ENCODE data around the gene MRPS24.

DNA sequence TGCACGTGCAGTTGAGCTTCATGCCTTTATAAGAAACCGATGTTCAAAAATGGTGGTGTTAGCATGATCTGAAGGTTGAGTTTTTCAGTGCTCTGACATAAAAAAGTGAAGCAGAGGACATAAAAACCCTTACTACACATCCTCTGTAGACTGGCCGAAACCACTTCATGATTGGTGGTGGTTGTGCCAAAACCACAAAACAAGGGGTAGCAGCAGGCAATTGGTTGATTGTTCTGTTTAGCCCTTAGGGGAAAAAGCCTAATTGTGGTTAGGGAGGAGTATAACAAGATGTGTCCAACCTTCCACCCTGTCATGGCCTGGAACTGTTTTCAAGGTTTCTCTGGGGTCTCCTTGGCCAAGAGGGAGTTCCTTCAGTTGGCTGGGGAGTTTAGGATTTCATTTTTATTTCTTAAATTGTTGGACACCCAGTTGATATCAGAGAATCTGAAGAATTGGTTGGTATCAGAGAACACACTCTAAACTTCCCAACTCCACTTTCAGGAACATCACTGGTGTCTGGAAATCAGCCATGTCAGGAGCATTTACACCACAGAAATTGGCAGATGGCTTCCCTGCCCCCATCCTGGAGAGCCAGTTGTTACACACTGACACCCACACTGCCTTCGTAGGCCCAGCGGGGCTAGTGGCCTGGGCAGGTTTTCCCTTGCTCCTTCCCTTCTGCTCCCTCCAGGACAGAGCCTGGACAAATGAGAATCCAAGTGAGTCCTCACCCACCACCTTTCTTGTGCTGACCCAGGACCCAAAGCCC, 18.8 kb downstream of the MRPS24 start:
- TF ChIP-seq, protein P1, sequence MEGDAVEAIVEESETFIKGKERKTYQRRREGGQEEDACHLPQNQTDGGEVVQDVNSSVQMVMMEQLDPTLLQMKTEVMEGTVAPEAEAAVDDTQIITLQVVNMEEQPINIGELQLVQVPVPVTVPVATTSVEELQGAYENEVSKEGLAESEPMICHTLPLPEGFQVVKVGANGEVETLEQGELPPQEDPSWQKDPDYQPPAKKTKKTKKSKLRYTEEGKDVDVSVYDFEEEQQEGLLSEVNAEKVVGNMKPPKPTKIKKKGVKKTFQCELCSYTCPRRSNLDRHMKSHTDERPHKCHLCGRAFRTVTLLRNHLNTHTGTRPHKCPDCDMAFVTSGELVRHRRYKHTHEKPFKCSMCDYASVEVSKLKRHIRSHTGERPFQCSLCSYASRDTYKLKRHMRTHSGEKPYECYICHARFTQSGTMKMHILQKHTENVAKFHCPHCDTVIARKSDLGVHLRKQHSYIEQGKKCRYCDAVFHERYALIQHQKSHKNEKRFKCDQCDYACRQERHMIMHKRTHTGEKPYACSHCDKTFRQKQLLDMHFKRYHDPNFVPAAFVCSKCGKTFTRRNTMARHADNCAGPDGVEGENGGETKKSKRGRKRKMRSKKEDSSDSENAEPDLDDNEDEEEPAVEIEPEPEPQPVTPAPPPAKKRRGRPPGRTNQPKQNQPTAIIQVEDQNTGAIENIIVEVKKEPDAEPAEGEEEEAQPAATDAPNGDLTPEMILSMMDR (IDR thresholded peaks at IDR 0.05): no peak
- TF ChIP-seq POLR2A (IDR thresholded peaks at IDR 0.05) (no peak), EP300 (IDR thresholded peaks at IDR 0.05; ENCODE audit: low read depth) (no peak), POLR2AphosphoS5 (IDR thresholded peaks at IDR 0.05) (no peak)

Data from transverse colon (tissue), 4 donors.